ENCODE data around the gene DIP2B.

GRCh38 chr12:50508970-50509663 is 4.3 kb downstream of the DIP2B start:
- TF ChIP-seq BHLHE40 (IDR thresholded peaks at IDR 0.05; ENCODE audit: borderline replicate concordance), result no peak
- TF ChIP-seq L3MBTL2 (conservative IDR thresholded peaks at IDR 0.05), result no peak
- no peak for TF ChIP-seq ZNF384 (IDR thresholded peaks at IDR 0.05)
- no peak for TF ChIP-seq FOXK2 (IDR thresholded peaks at IDR 0.05)

Data from HEK293T (cell line).